HepG2 (cell line): Measurements from ENCODE around the gene GEMIN2. TPM values are rescaled to one million over a fixed set of nuclear protein-coding genes. Genes with fewer than 3 reads are reported as not detected.

Source experiments
- ATF7-NPFF ChIP-seq: sonication (generic); formaldehyde crosslinking; IDR thresholded peaks from 2 replicates; pipeline ENCODE4 v1.8.1; 2023; ENCODE audit warnings: mild to moderate bottlenecking, low read depth, missing genetic modification reagents, moderate library complexity
- CREB1 ChIP-seq, 2 experiments: fragments of 450-650 bp in 1 of 2; IDR thresholded peaks; 2 replicates each; pipeline ENCODE4 v1.6.1; 2016 to 2017; ENCODE audit warnings: control low read depth in 1 of 2, mild to moderate bottlenecking in 1 of 2, missing compliant biosample characterization in 1 of 2, missing genetic modification characterization in 1 of 2
- IRF2 ChIP-seq: IDR thresholded peaks from 2 replicates; pipeline ENCODE4 v1.6.1; 2018; ENCODE audit warnings: missing genetic modification reagents, missing compliant biosample characterization
- MLXIP ChIP-seq: sonication (generic); formaldehyde crosslinking; IDR thresholded peaks from 2 replicates; pipeline ENCODE4 v1.9.0; 2021; ENCODE audit warnings: missing genetic modification reagents, borderline replicate concordance
- NFAT5 ChIP-seq: sonication (generic); formaldehyde crosslinking; IDR thresholded peaks from 2 replicates; pipeline ENCODE4 v1.4.0; 2020; ENCODE audit warnings: missing genetic modification reagents
- POGK ChIP-seq: sonication (generic); formaldehyde crosslinking; conservative IDR thresholded peaks from 2 replicates; pipeline ENCODE4 v1.8.0; 2022; ENCODE audit warnings: mild to moderate bottlenecking, moderate library complexity, missing genetic modification reagents
- PRDM4 ChIP-seq: sonication (generic); formaldehyde crosslinking; IDR thresholded peaks from 2 replicates; pipeline ENCODE4 v1.9.0; 2021; ENCODE audit warnings: missing genetic modification reagents, borderline replicate concordance
- SAFB2 ChIP-seq: sonication (generic); formaldehyde crosslinking; IDR thresholded peaks from 2 replicates; pipeline ENCODE4 v1.5.1; 2020; ENCODE audit warnings: missing genetic modification reagents, low read depth, mild to moderate bottlenecking, borderline replicate concordance
- SPEN ChIP-seq: sonication (generic); formaldehyde crosslinking; IDR thresholded peaks from 2 replicates; pipeline ENCODE4 v1.5.1; 2020; ENCODE audit warnings: low read depth, mild to moderate bottlenecking, missing genetic modification reagents
- ZBTB34 ChIP-seq: sonication (generic); formaldehyde crosslinking; IDR thresholded peaks from 2 replicates; pipeline ENCODE4 v1.8.0; 2022; ENCODE audit warnings: mild to moderate bottlenecking, missing genetic modification reagents
- ZNF432 ChIP-seq: sonication (generic); formaldehyde crosslinking; IDR thresholded peaks from 2 replicates; pipeline ENCODE4 v1.5.0; 2020; ENCODE audit warnings: missing genetic modification reagents, mild to moderate bottlenecking, borderline replicate concordance
- ZNF468 ChIP-seq: sonication (generic); formaldehyde crosslinking; IDR thresholded peaks from 2 replicates; pipeline ENCODE4 v1.8.0; 2022; ENCODE audit warnings: mild to moderate bottlenecking, moderate library complexity, missing genetic modification reagents
- ZNF572 ChIP-seq: sonication (generic); formaldehyde crosslinking; IDR thresholded peaks from 2 replicates; pipeline ENCODE4 v1.5.1; 2020; ENCODE audit warnings: mild to moderate bottlenecking, missing genetic modification reagents
- polyA plus RNA-seq, 8 experiments: library from polyadenylated mRNA; depleted of rRNA in 3 of 8; stranded (reverse) in 7 of 8; unstranded in 1 of 8; fragments of >200 nt; fragmentation: Illumina TruSeq in 4 of 8; extraction: Trizol in 4 of 8; gene quantifications; 2 replicates each; pipeline versions ENCODE4 v1.2.1 to v1.2.3, GENCODE V29; 2011 to 2016; ENCODE audit warnings: low read depth in 4 of 8, missing spikeins in 1 of 8, mixed read lengths in 1 of 8; ENCODE audit not compliant: insufficient read depth in 1 of 8
- total RNA-seq, 5 experiments: library from RNA; depleted of rRNA; stranded (reverse); fragments of >200 nt; fragmentation: Illumina TruSeq; extraction: Trizol; gene quantifications; 2 replicates each; pipeline ENCODE4 v1.2.3, GENCODE V29; 2016; ENCODE audit warnings: low read depth in 1 of 5

GEMIN2 gene
- total and polyA plus RNA-seq, 2 of the 13 experiments (the other 11 are each of a cell fraction or from before 2014, with no cell fraction given) = 54.8 to 110 TPM

GRCh38 chr14:39102265-39102968 lies 11.7 kb upstream of the GEMIN2 start (continued):
- TF ChIP-seq ZNF432 (CRISPR knock-in tag) (no peak), PRDM4 (CRISPR knock-in tag) (no peak), POGK (no peak), ZNF572 (CRISPR knock-in tag) (no peak), ZNF468 (CRISPR knock-in tag) (no peak; the same call in 1 of the 2 replicates), NFAT5 (CRISPR knock-in tag) (no peak), MLXIP (no peak), SAFB2 (CRISPR knock-in tag) (no peak), ZBTB34 (CRISPR knock-in tag) (0 out of 2 replicates have a peak, but pooled peaks have one; percentile 66), ATF7-NPFF (no peak), CREB1 (IDR thresholded peaks at IDR 0.05) (peak; percentile 97), CREB1 (CRISPR knock-in tag; IDR thresholded peaks at IDR 0.05) (peak; percentile 87; the same call in 1 of the 2 replicates), IRF2 (CRISPR knock-in tag) (peak; percentile 89), SPEN (no peak)
